ENCODE measurements around the gene PROKR2.

PROKR2 gene

GRCh38 chr20:5279661-5280060, 37.1 kb downstream of the PROKR2 start (continued):
- no peak for TF ChIP-seq OSR1 (CRISPR knock-in tag; IDR thresholded peaks at IDR 0.05)
- no peak for TF ChIP-seq SNAI2 (CRISPR knock-in tag; IDR thresholded peaks at IDR 0.05)

- ATAC-seq: no peak
- TF ChIP-seq ZNF565 (CRISPR knock-in tag; conservative IDR thresholded peaks at IDR 0.05; ENCODE audit: low read depth) (no peak), TSHZ2 (CRISPR knock-in tag; IDR thresholded peaks at IDR 0.05) (no peak), CSDC2 (CRISPR knock-in tag; IDR thresholded peaks at IDR 0.05) (no peak), TCF4 (CRISPR knock-in tag; IDR thresholded peaks at IDR 0.05; ENCODE audit: borderline replicate concordance) (no peak), GLIS3 (CRISPR knock-in tag; IDR thresholded peaks at IDR 0.05) (no peak), SNAI2 (CRISPR knock-in tag; IDR thresholded peaks at IDR 0.05) (no peak), ESRRG (CRISPR knock-in tag; IDR thresholded peaks at IDR 0.05) (no peak), ZC3H10 (CRISPR knock-in tag; IDR thresholded peaks at IDR 0.05) (no peak), ZFP3 (CRISPR knock-in tag; IDR thresholded peaks at IDR 0.05) (no peak), CSRNP3 (CRISPR knock-in tag; IDR thresholded peaks at IDR 0.05) (no peak)
Observed at GRCh38 chr20:5272268-5272667, 44.5 kb downstream of the PROKR2 start.

- TF ChIP-seq ISL1 (CRISPR knock-in tag; IDR thresholded peaks at IDR 0.05): no peak
- no peak for TF ChIP-seq TOX (CRISPR knock-in tag; IDR thresholded peaks at IDR 0.05; ENCODE audit: borderline replicate concordance)
- no peak for TF ChIP-seq CREB5 (CRISPR knock-in tag; IDR thresholded peaks at IDR 0.05; ENCODE audit: low read depth)
- TF ChIP-seq TSHZ2 (CRISPR knock-in tag; IDR thresholded peaks at IDR 0.05): no peak
- TF ChIP-seq SNAI2 (CRISPR knock-in tag; IDR thresholded peaks at IDR 0.05): no peak
- TF ChIP-seq ARNTL (CRISPR knock-in tag; IDR thresholded peaks at IDR 0.05; ENCODE audit: borderline replicate concordance, low read depth): no peak
- no peak for TF ChIP-seq CSDC2 (CRISPR knock-in tag; IDR thresholded peaks at IDR 0.05)
- TF ChIP-seq ZC3H10 (CRISPR knock-in tag; IDR thresholded peaks at IDR 0.05): no peak
- TF ChIP-seq POU6F1 (CRISPR knock-in tag; IDR thresholded peaks at IDR 0.05; ENCODE audit: borderline replicate concordance, low read depth): no peak
- no peak for TF ChIP-seq ZNF565 (CRISPR knock-in tag; conservative IDR thresholded peaks at IDR 0.05; ENCODE audit: low read depth)
- no peak for TF ChIP-seq PATZ1 (CRISPR knock-in tag; IDR thresholded peaks at IDR 0.05; ENCODE audit: borderline replicate concordance)
- no peak for TF ChIP-seq PPARA (CRISPR knock-in tag; IDR thresholded peaks at IDR 0.05; ENCODE audit: borderline replicate concordance)
- no peak for TF ChIP-seq RARB (CRISPR knock-in tag; IDR thresholded peaks at IDR 0.05)
- TF ChIP-seq TCF4 (CRISPR knock-in tag; IDR thresholded peaks at IDR 0.05; ENCODE audit: borderline replicate concordance): no peak
- TF ChIP-seq GLIS3 (CRISPR knock-in tag; IDR thresholded peaks at IDR 0.05): no peak
- no peak for ATAC-seq
Observed at GRCh38 chr20:5270603-5271002, 46.2 kb downstream of the PROKR2 start.

Measured in SK-N-SH treated with all-trans-retinoic acid at 6 μM for 48 hours (cell line).